Uterus (tissue), 2 donors: ENCODE results near the gene TJP2.

ENCODE experiments used
- POLR2A ChIP-seq, 2 donors: fragments of 450-650 bp; IDR thresholded peaks; one replicate each; pipeline ENCODE4 v1.6.1; 2016; ENCODE audit warnings: antibody characterized with exemption in 2 of 2, mild to moderate bottlenecking in 1 of 2, moderate library complexity in 1 of 2
- TF ChIP-seq, protein P1 (sequence below), 4 experiments: fragments of 200-600 bp in 2 of 4; fragments of 450-650 bp in 2 of 4; sonication (generic) in 2 of 4; IDR thresholded peaks; one replicate each; pipeline ENCODE4 v1.5.1; 2016 to 2019; ENCODE audit warnings: antibody characterized with exemption in 4 of 4, mild to moderate bottlenecking in 2 of 4, moderate library complexity in 1 of 4

DNA sequence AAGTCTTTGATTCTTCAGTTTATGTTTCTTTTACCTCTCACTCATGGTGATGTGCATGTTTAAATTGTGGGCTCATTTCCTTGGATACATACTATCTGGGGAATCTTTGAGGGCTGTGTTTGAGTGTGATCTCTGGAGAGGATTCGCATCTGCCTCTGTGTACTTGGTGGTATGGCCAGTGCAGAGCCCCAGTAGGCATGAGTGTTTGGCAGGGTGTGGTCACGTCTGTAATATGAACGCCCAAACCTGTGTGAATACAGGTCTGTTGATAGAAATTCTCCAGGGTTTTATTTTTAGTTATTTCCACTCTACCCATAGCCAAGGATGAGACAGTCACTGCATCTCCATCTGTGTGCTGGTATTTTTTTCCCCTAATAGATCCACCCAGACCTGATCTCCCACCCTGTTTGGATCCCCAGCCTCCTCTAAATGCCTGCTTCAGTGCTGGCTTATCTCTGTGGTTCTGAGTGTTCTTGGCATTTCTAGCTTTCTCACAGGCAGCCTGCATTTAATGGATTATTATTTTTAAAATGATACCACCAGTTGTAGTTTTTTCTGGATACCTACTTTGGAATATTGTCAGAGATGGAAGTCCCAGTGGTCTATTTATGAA, 37.5 kb downstream of the TJP2 start:
- no peak for TF ChIP-seq POLR2A (IDR thresholded peaks at IDR 0.05)
- TF ChIP-seq, protein P1, sequence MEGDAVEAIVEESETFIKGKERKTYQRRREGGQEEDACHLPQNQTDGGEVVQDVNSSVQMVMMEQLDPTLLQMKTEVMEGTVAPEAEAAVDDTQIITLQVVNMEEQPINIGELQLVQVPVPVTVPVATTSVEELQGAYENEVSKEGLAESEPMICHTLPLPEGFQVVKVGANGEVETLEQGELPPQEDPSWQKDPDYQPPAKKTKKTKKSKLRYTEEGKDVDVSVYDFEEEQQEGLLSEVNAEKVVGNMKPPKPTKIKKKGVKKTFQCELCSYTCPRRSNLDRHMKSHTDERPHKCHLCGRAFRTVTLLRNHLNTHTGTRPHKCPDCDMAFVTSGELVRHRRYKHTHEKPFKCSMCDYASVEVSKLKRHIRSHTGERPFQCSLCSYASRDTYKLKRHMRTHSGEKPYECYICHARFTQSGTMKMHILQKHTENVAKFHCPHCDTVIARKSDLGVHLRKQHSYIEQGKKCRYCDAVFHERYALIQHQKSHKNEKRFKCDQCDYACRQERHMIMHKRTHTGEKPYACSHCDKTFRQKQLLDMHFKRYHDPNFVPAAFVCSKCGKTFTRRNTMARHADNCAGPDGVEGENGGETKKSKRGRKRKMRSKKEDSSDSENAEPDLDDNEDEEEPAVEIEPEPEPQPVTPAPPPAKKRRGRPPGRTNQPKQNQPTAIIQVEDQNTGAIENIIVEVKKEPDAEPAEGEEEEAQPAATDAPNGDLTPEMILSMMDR (IDR thresholded peaks at IDR 0.05), result no peak
